Immature natural killer cell (primary cell): Measurements from ENCODE around the gene YY1AP1. TPM values are rescaled to one million over a fixed set of nuclear protein-coding genes. Genes with fewer than 3 reads are reported as not detected.
"Not testable (repeated sequence)": the region's sequence is repeated elsewhere in the genome, so short reads cannot be mapped to it uniquely, and the experiment has no call there.

Experiments
- DNase-seq, 3 donors: peaks; one replicate each; pipeline ENCODE4 v3.0.0; 2022; ENCODE audit warnings: mixed read lengths in 1 of 3
- H3K27ac Mint-ChIP-seq, 6 donors: one replicate each; pipeline ENCODE4 v1.8.0; 2020; ENCODE audit warnings: mixed read lengths in 6 of 6, mild to moderate bottlenecking in 5 of 6, inconsistent platforms in 4 of 6, moderate library complexity in 3 of 6
- H3K27me3 Mint-ChIP-seq, 3 donors: one replicate each; pipeline ENCODE4 v1.8.0; 2020 to 2021; ENCODE audit warnings: low read depth in 3 of 3, mild to moderate bottlenecking in 3 of 3, mixed read lengths in 3 of 3, moderate library complexity in 3 of 3, inconsistent platforms in 1 of 3
- H3K36me3 Mint-ChIP-seq, 3 donors: one replicate each; pipeline ENCODE4 v1.8.0; 2020; ENCODE audit warnings: mixed read lengths in 3 of 3, inconsistent platforms in 2 of 3, mild to moderate bottlenecking in 2 of 3
- H3K4me1 Mint-ChIP-seq, 2 donors: one replicate each; pipeline ENCODE4 v1.8.0; 2020; ENCODE audit warnings: inconsistent platforms in 2 of 2, mild to moderate bottlenecking in 2 of 2, mixed read lengths in 2 of 2, moderate library complexity in 1 of 2
- H3K4me3 Mint-ChIP-seq, 5 donors: one replicate each; pipeline ENCODE4 v1.8.0; 2020; ENCODE audit warnings: mild to moderate bottlenecking in 5 of 5, mixed read lengths in 5 of 5, inconsistent platforms in 3 of 5, moderate library complexity in 3 of 5
- H3K9me3 Mint-ChIP-seq, 6 donors: one replicate each; pipeline ENCODE4 v1.8.0; 2020; ENCODE audit warnings: mild to moderate bottlenecking in 6 of 6, mixed read lengths in 6 of 6, inconsistent platforms in 4 of 6, moderate library complexity in 3 of 6
- polyA plus RNA-seq, 3 donors: library from polyadenylated mRNA; unstranded; fragments of 300-500 nt; fragmentation: Illumina TruSeq; gene quantifications; one replicate each; pipeline ENCODE4 v1.2.3, GENCODE V29; 2021

The YY1AP1 gene
- polyA plus RNA-seq, 3 donors from 2014 or later: 21.3 to 59.2 (median 23.1) TPM

DNA sequence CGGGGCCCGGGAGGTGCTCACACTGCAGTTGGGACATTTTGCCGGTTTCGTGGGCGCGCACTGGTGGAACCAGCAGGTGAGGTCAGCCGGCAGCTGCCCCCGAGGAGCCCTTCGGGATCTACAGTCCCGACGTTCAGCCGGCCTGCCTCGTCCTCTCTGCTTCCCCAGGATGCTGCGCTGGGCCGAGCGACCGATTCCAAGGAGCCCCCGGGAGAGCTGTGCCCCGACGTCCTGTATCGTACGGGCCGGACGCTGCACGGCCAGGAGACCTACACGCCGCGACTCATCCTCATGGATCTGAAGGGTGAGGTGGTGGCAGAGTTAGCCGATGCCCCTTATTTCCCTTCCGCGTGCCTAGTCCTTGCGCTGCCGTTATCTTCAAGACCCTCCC, 78.3 kb downstream of the YY1AP1 start:
- not testable (repeated sequence) for H3K4me1 Mint-ChIP-seq, DNase-seq, H3K27ac Mint-ChIP-seq, H3K27me3 Mint-ChIP-seq, H3K36me3 Mint-ChIP-seq, H3K9me3 Mint-ChIP-seq
- peak overlapping the region; percentile 92 to 99 (median 98) for H3K4me3 Mint-ChIP-seq

- Mint-ChIP-seq H3K27ac (peak within 1 kb of the TSS; percentile 76 to 94 (median 90)), H3K9me3 (no peaks in the 10 kb centered on the region), H3K4me3 (peak within 1 kb of the TSS; percentile 92 to 99 (median 98)), H3K27me3 (peaks cover 0 to 7% (median 4%) of the 10 kb centered on the region in 3 donors), H3K4me1 (peaks cover 7 to 8% of the 10 kb centered on the region in 2 donors), H3K36me3 (peaks cover 0 to 5% (median 0%) of the 10 kb centered on the region in 3 donors)
- peak; percentile 88 to 89 (median 88) for DNase-seq
Observed at GRCh38 chr1:155609515-155610256, 78.9 kb downstream of the YY1AP1 start, which contains the start of gene MSTO1. TSS of gene MSTO1 (plus strand) at chr1:155610218. CDS start at chr1:155610249, 31 bp downstream.

Other genes with a start within 250 kb of the YY1AP1 start
- gene ASH1L, start 126.0 kb downstream of the YY1AP1 start, polyA plus RNA-seq: 10 to 100 TPM in 1 of 3 donors, 1 to 10 TPM in 2; 3.8 to 27.0 (median 6.0) TPM
- gene MSTO1, start 78.6 kb downstream of the YY1AP1 start, polyA plus RNA-seq: 10 to 100 TPM in 1 of 3 donors, 1 to 10 TPM in 2; 7.5 to 20.0 (median 8.7) TPM
- gene DAP3, start 317 bp upstream of the YY1AP1 start, polyA plus RNA-seq: 10 to 100 TPM; 75.5 to 88.1 (median 85.1) TPM
- 10 to 100 TPM in 2 of 3 donors, 1 to 10 TPM in 1; 9.7 to 41.3 (median 18.6) TPM for gene GON4L, start 168.4 kb upstream of the YY1AP1 start, polyA plus RNA-seq
- gene SYT11, start 170.8 kb upstream of the YY1AP1 start, polyA plus RNA-seq: 10 to 100 TPM; 28.7 to 40.4 (median 29.8) TPM
- gene RIT1, start 222.6 kb upstream of the YY1AP1 start, polyA plus RNA-seq: 10 to 100 TPM; 27.1 to 33.5 (median 29.0) TPM
- gene KHDC4, start 245.6 kb upstream of the YY1AP1 start, polyA plus RNA-seq: 1 to 10 TPM; 1.0 to 7.0 (median 4.1) TPM